OCI-LY3 (cell line): Measurements from ENCODE around the gene VAMP4.

ENCODE experiments used
- H2AFZ ChIP-seq: fragments of 200-600, 300-600 bp; shearing (Covaris generic); 2 replicates; pipeline ENCODE4 v1.6.0; 2014; ENCODE audit warnings: antibody characterized with exemption, low read depth, low read length
- H3K27ac ChIP-seq: fragments of 200-600, 300-600 bp; sonication (generic); 2 replicates; pipeline ENCODE4 v1.5.1; 2014; ENCODE audit warnings: mild to moderate bottlenecking, low read length, moderate library complexity, mixed read lengths
- H3K27me3 ChIP-seq: fragments of 200-600, 300-600 bp; sonication (generic); 2 replicates; pipeline ENCODE4 v1.6.1; 2014; ENCODE audit warnings: low read depth, low read length, mixed read lengths
- H3K36me3 ChIP-seq: fragments of 200-600, 300-600 bp; sonication (generic); replicated peaks from 2 replicates; pipeline ENCODE3; 2014; ENCODE audit warnings: low read depth, low read length, mixed read lengths
- H3K4me1 ChIP-seq: fragments of 300-600, 200-600 bp; sonication (generic); 2 replicates; pipeline ENCODE4 v1.6.1; 2014; ENCODE audit warnings: low read length, mixed read lengths
- H3K4me2 ChIP-seq: fragments of 200-600, 300-600 bp; sonication (generic); 2 replicates; pipeline ENCODE4 v1.6.1; 2014; ENCODE audit warnings: low read length, mixed read lengths
- H3K4me3 ChIP-seq: fragments of 300-600, 200-600 bp; sonication (generic); 2 replicates; pipeline ENCODE4 v1.5.1; 2014; ENCODE audit warnings: antibody characterized with exemption, mild to moderate bottlenecking, low read length, moderate library complexity
- H3K79me2 ChIP-seq: fragments of 300-600, 200-600 bp; shearing (Covaris generic); 2 replicates; pipeline ENCODE4 v1.6.1; 2014; ENCODE audit warnings: mild to moderate bottlenecking, low read length, mixed read lengths
- H3K9ac ChIP-seq: fragments of 300-600, 200-600 bp; shearing (Covaris generic); 2 replicates; pipeline ENCODE4 v1.6.0; 2014; ENCODE audit warnings: mild to moderate bottlenecking, low read length, moderate library complexity
- H3K9me3 ChIP-seq: fragments of 200-600, 300-600 bp; shearing (Covaris generic); 2 replicates; pipeline ENCODE4 v1.6.1; 2014; ENCODE audit warnings: low read length, mixed read lengths; ENCODE audit not compliant: insufficient read depth
- H4K20me1 ChIP-seq: fragments of 200-600, 300-600 bp; sonication (generic); 2 replicates; pipeline ENCODE4 v1.6.1; 2016; ENCODE audit warnings: low read length, mixed read lengths; ENCODE audit not compliant: insufficient read depth
- EZH2phosphoT487 ChIP-seq: fragments of 200-600 bp; shearing (Covaris generic); IDR thresholded peaks from 2 replicates; pipeline ENCODE4 v1.6.1; 2018; ENCODE audit warnings: antibody characterized with exemption, mixed run types, low read depth
- TF ChIP-seq, protein P1 (sequence below): fragments of 200-600, 300-600 bp; sonication (generic); IDR thresholded peaks from 2 replicates; pipeline ENCODE4 v1.5.1; 2014; ENCODE audit warnings: antibody characterized with exemption, low read length, low read depth

Gene VAMP4

DNA sequence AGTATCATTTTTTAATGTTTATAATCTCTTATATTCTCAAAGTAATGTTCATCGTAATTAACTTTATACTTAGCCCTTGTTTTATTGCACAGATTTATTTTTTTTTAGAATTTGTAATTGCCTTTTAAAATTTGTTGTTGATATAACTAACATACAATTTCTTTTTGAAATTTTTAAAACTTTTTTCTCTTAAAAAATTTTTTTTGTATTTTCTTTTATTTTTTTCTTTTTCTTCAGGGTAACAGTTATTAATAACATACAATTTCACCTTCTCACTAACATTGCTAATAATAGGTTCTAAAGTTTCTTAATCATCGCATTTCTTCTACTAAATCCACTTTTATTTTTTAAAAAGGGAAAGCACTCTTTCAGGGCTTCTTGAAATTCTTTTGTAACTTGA, 11.3 kb upstream of the VAMP4 start:
- H3K4me2 ChIP-seq: no peak overlapping the region
- H3K79me2 ChIP-seq: no peaks in the 10 kb centered on the region
- H3K4me1 ChIP-seq: no peaks in the 10 kb centered on the region
- no peak overlapping the region for H3K4me3 ChIP-seq
- no peaks in the 10 kb centered on the region for H4K20me1 ChIP-seq
- H2AFZ ChIP-seq: no peak overlapping the region
- H3K9me3 ChIP-seq: no peaks in the 10 kb centered on the region
- H3K27me3 ChIP-seq: peaks cover 4% of the 10 kb centered on the region; the same call in 1 of the 2 replicates
- no peak overlapping the region for H3K9ac ChIP-seq
- no peaks in the 10 kb centered on the region for H3K36me3 ChIP-seq
- no peak overlapping the region for H3K27ac ChIP-seq
- TF ChIP-seq EZH2phosphoT487: no peak
- TF ChIP-seq, protein P1, sequence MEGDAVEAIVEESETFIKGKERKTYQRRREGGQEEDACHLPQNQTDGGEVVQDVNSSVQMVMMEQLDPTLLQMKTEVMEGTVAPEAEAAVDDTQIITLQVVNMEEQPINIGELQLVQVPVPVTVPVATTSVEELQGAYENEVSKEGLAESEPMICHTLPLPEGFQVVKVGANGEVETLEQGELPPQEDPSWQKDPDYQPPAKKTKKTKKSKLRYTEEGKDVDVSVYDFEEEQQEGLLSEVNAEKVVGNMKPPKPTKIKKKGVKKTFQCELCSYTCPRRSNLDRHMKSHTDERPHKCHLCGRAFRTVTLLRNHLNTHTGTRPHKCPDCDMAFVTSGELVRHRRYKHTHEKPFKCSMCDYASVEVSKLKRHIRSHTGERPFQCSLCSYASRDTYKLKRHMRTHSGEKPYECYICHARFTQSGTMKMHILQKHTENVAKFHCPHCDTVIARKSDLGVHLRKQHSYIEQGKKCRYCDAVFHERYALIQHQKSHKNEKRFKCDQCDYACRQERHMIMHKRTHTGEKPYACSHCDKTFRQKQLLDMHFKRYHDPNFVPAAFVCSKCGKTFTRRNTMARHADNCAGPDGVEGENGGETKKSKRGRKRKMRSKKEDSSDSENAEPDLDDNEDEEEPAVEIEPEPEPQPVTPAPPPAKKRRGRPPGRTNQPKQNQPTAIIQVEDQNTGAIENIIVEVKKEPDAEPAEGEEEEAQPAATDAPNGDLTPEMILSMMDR: no peak

GRCh38 chr1:171751221-171751620, 9.4 kb upstream of the VAMP4 start:
- no peak overlapping the region for H3K27ac ChIP-seq
- no peaks in the 10 kb centered on the region for H3K9me3 ChIP-seq
- no peak overlapping the region for H3K4me3 ChIP-seq
- H3K27me3 ChIP-seq: no peaks in the 10 kb centered on the region
- H4K20me1 ChIP-seq: no peaks in the 10 kb centered on the region
- H3K4me2 ChIP-seq: no peak overlapping the region
- no peaks in the 10 kb centered on the region for H3K79me2 ChIP-seq
- H2AFZ ChIP-seq: no peak overlapping the region
- H3K36me3 ChIP-seq: no peaks in the 10 kb centered on the region
- no peaks in the 10 kb centered on the region for H3K4me1 ChIP-seq
- H3K9ac ChIP-seq: no peak overlapping the region
- TF ChIP-seq, protein P1: no peak
- TF ChIP-seq EZH2phosphoT487: no peak

GRCh38 chr1:171748651-171749050, 6.8 kb upstream of the VAMP4 start:
- Histone ChIP-seq H3K4me1 (no peaks in the 10 kb centered on the region), H3K9ac (no peak overlapping the region), H2AFZ (no peak overlapping the region), H3K27ac (no peak overlapping the region), H3K4me2 (no peak overlapping the region), H3K36me3 (no peaks in the 10 kb centered on the region), H3K79me2 (no peaks in the 10 kb centered on the region), H4K20me1 (no peaks in the 10 kb centered on the region), H3K4me3 (no peak overlapping the region), H3K9me3 (no peaks in the 10 kb centered on the region), H3K27me3 (no peaks in the 10 kb centered on the region)
- TF ChIP-seq EZH2phosphoT487: no peak
- TF ChIP-seq, protein P1: no peak

- Histone ChIP-seq H3K9me3 (no peaks in the 10 kb centered on the region), H3K27ac (no peak overlapping the region), H3K27me3 (no peaks in the 10 kb centered on the region), H2AFZ (no peak overlapping the region), H3K4me1 (peaks cover 17% of the 10 kb centered on the region), H3K9ac (no peak overlapping the region), H4K20me1 (no peaks in the 10 kb centered on the region), H3K79me2 (peaks cover 11% of the 10 kb centered on the region; the same call in 1 of the 2 replicates), H3K4me3 (no peak overlapping the region), H3K36me3 (no peaks in the 10 kb centered on the region), H3K4me2 (no peak overlapping the region)
- TF ChIP-seq EZH2phosphoT487: no peak
- TF ChIP-seq, protein P1: no peak
Measured at GRCh38 chr1:171744986-171745385, 3.1 kb upstream of the VAMP4 start.
